Common myeloid progenitor, CD34-positive (primary cell): ENCODE results near the gene GPX4.

ENCODE experiments used
- CTCF ChIA-PET: fragments of 350-600 bp; sonication (Branson Sonifier 250); formaldehyde crosslinking; loops from one replicate; lab custom pipeline; 2021; ENCODE audit warnings: antibody characterized with exemption; lab: Charles Lee
- POLR2A ChIA-PET: fragments of 350-600 bp; sonication (Branson Sonifier 250); formaldehyde crosslinking; loops from one replicate; lab custom pipeline; 2021; ENCODE audit warnings: antibody characterized with exemption; lab: Charles Lee
- DNase-seq, 3 donors: peaks; one replicate each; pipeline versions ENCODE4 v3.0.0 to v3.0.0-alpha.2; 2013
- H3K27ac ChIP-seq, 2 experiments: 1 replicate in 1 of 2; 2 replicates in 1 of 2; pipeline ENCODE4 v1.7.0; 2013; ENCODE audit warnings: inconsistent platforms in 2 of 2, low read length in 2 of 2, mild to moderate bottlenecking in 2 of 2, low read depth in 1 of 2, moderate library complexity in 1 of 2; ENCODE audit not compliant: severe bottlenecking in 2 of 2, insufficient read depth in 1 of 2, poor library complexity in 1 of 2
- H3K27me3 ChIP-seq, 5 experiments: replicated peaks in 2 of 5; 1 replicate in 3 of 5; 2 replicates in 2 of 5; pipeline versions ENCODE4 v1.6.1 to v1.7.0; 2013; ENCODE audit warnings: low read length in 4 of 5, mild to moderate bottlenecking in 2 of 5, moderate library complexity in 2 of 5, inconsistent platforms in 1 of 5; ENCODE audit not compliant: insufficient read depth in 5 of 5, control insufficient read depth in 4 of 5
- H3K36me3 ChIP-seq, 4 experiments: 1 replicate in 2 of 4; 2 replicates in 2 of 4; pipeline versions ENCODE4 v1.6.1 to v1.7.0; 2013; ENCODE audit warnings: low read length in 3 of 4, control low read depth in 1 of 4, mild to moderate bottlenecking in 1 of 4; ENCODE audit not compliant: control insufficient read depth in 4 of 4, insufficient read depth in 4 of 4
- H3K4me1 ChIP-seq, 4 experiments: 1 replicate in 3 of 4; 2 replicates in 1 of 4; pipeline versions ENCODE4 v1.6.1 to v1.7.1; 2013; ENCODE audit warnings: low read length in 3 of 4, mild to moderate bottlenecking in 3 of 4, control low read depth in 1 of 4, inconsistent platforms in 1 of 4, moderate library complexity in 1 of 4; ENCODE audit not compliant: control insufficient read depth in 4 of 4, insufficient read depth in 4 of 4; ENCODE audit errors: control extremely low read depth in 1 of 4
- H3K4me3 ChIP-seq, 7 experiments: 1 replicate in 4 of 7; 2 replicates in 3 of 7; pipeline versions ENCODE4 v1.5.1 to v1.7.0; 2013; ENCODE audit warnings: mild to moderate bottlenecking in 7 of 7, low read length in 6 of 7, moderate library complexity in 6 of 7, inconsistent platforms in 2 of 7, low read depth in 2 of 7, control low read depth in 1 of 7; ENCODE audit not compliant: insufficient read depth in 4 of 7, control insufficient read depth in 1 of 7; ENCODE audit errors: extremely low read depth in 1 of 7
- H3K9me3 ChIP-seq, 5 experiments: 1 replicate in 4 of 5; 2 replicates in 1 of 5; pipeline versions ENCODE4 v1.6.1 to v1.7.1; 2013; ENCODE audit warnings: low read length in 4 of 5, mild to moderate bottlenecking in 2 of 5, inconsistent platforms in 1 of 5, low read depth in 1 of 5, moderate library complexity in 1 of 5; ENCODE audit not compliant: control insufficient read depth in 4 of 5, insufficient read depth in 2 of 5; ENCODE audit errors: control extremely low read depth in 1 of 5
- WGBS: methylation state at CpG from one replicate; pipeline ENCODE4 v1.1.5; 2013; ENCODE audit not compliant: insufficient coverage; 5-methylcytosine and 5-hydroxymethylcytosine counted together

Gene GPX4

GRCh38 chr19:1064661-1065605 lies 38.9 kb upstream of the GPX4 start:
- 15% methylated on average over 49 of the region's 60 CpGs for WGBS
- peaks cover 0 to 4% (median 3%) of the 10 kb centered on the region in 4 experiments for H3K36me3 ChIP-seq
- ChIA-PET POLR2A (interaction anchor here (1.3 to 1.5 kb wide), 4 partner anchors 10 to 38 kb away, joined by 3 to 5 read pairs (median 4); no protein-coding TSS in a partner anchor), CTCF (interaction anchor here (0.8 to 4.9 kb wide), 18 partner anchors 8 to 158 kb away, joined by 3 to 34 read pairs (median 4); partner anchors contain the start of gene ABCA7)
- no peak overlapping the region for H3K27ac ChIP-seq
- peak overlapping the region in 1 of 7 experiments; percentile 10 for H3K4me3 ChIP-seq
- H3K27me3 ChIP-seq = no peaks in the 10 kb centered on the region
- H3K9me3 ChIP-seq = peaks cover 0 to 2% (median 0%) of the 10 kb centered on the region in 5 experiments
- DNase-seq = peak; percentile 74 to 78 (median 77)
- peaks cover 0 to 51% (median 43%) of the 10 kb centered on the region in 4 experiments for H3K4me1 ChIP-seq

GRCh38 chr19:1065606-1066109 lies 38.1 kb upstream of the GPX4 start:
- peak overlapping the region in 2 of 7 experiments; percentile 10 to 13 for H3K4me3 ChIP-seq
- peaks cover 0 to 55% (median 48%) of the 10 kb centered on the region in 4 experiments for H3K4me1 ChIP-seq
- peaks cover 0 to 9% (median 5%) of the 10 kb centered on the region in 4 experiments for H3K36me3 ChIP-seq
- ChIA-PET POLR2A (interaction anchor here (1.3 to 1.5 kb wide), 3 partner anchors 9 to 24 kb away, joined by 3 to 5 read pairs (median 4); no protein-coding TSS in a partner anchor), CTCF (interaction anchor here (0.9 to 4.9 kb wide), 8 partner anchors 9 to 34 kb away, joined by 3 to 34 read pairs (median 4); partner anchors contain the start of gene ABCA7)
- no peak overlapping the region for H3K27ac ChIP-seq
- no peak for DNase-seq
- no peaks in the 10 kb centered on the region for H3K27me3 ChIP-seq
- WGBS = 92% methylated on average over 13 of the region's 17 CpGs
- H3K9me3 ChIP-seq = peaks cover 0 to 2% (median 0%) of the 10 kb centered on the region in 5 experiments

GRCh38 chr19:1066251-1066747 lies 37.5 kb upstream of the GPX4 start:
- DNase-seq = peak in 1 of 3 donors; percentile 38
- CTCF ChIA-PET = interaction anchor here (0.9 to 4.9 kb wide), 5 partner anchors 11 to 29 kb away, joined by 3 to 34 read pairs (median 18); partner anchors contain the start of gene ABCA7
- POLR2A ChIA-PET = interaction anchor here (1.0 to 1.8 kb wide), 6 partner anchors 8 to 47 kb away, joined by 3 to 9 read pairs (median 3); partner anchors contain the start of genes ABCA7 and RNU6-2
- Histone ChIP-seq H3K27ac (no peak overlapping the region), H3K27me3 (no peaks in the 10 kb centered on the region), H3K36me3 (peaks cover 0 to 11% (median 9%) of the 10 kb centered on the region in 4 experiments), H3K9me3 (no peaks in the 10 kb centered on the region), H3K4me1 (peaks cover 0 to 56% (median 50%) of the 10 kb centered on the region in 4 experiments), H3K4me3 (peak overlapping the region in 6 of 7 experiments; percentile 58 to 91 (median 82))
- WGBS = 40% methylated on average over 17 of the region's 17 CpGs

GRCh38 chr19:1066748-1067340 lies 37.0 kb upstream of the GPX4 start, which contains the start of gene ARHGAP45:
ARHGAP45 (plus strand) TSS chr19:1067167; CDS start chr19:1067406, 239 bp downstream.
- peak; percentile 61 to 83 (median 78) for DNase-seq
- Histone ChIP-seq H3K4me3 (peak within 1 kb of the TSS; percentile 58 to 91 (median 78)), H3K9me3 (no peaks in the 10 kb centered on the region), H3K36me3 (peaks cover 0 to 15% (median 11%) of the 10 kb centered on the region in 4 experiments), H3K4me1 (peaks cover 0 to 56% (median 50%) of the 10 kb centered on the region in 4 experiments), H3K27ac (peak within 1 kb of the TSS in 1 of 2 experiments; percentile 75), H3K27me3 (no peaks in the 10 kb centered on the region)
- ChIA-PET POLR2A (interaction anchor here (1.0 to 1.8 kb wide), 6 partner anchors 10 to 47 kb away, joined by 3 to 9 read pairs (median 4); partner anchors contain the start of genes ABCA7 and RNU6-2), CTCF (interaction anchor here (0.6 to 4.9 kb wide), 12 partner anchors 10 to 363 kb away, joined by 3 to 34 read pairs (median 4); partner anchors contain the start of genes ABCA7 and CNN2)
- WGBS = 2% methylated on average over 44 of the region's 61 CpGs

GRCh38 chr19:1067341-1067957 lies 36.3 kb upstream of the GPX4 start:
- Histone ChIP-seq H3K27ac (peak overlapping the region in 1 of 2 experiments; percentile 75), H3K9me3 (no peaks in the 10 kb centered on the region), H3K27me3 (no peaks in the 10 kb centered on the region), H3K4me1 (peaks cover 0 to 56% (median 50%) of the 10 kb centered on the region in 4 experiments), H3K36me3 (peaks cover 0 to 20% (median 12%) of the 10 kb centered on the region in 4 experiments), H3K4me3 (peak overlapping the region; percentile 58 to 91 (median 78))
- DNase-seq = peak in 2 of 3 donors; percentile 53 to 76
- POLR2A ChIA-PET = interaction anchor here (0.8 to 1.8 kb wide), 7 partner anchors 9 to 46 kb away, joined by 3 to 9 read pairs (median 4); partner anchors contain the start of genes ABCA7 and RNU6-2
- CTCF ChIA-PET = interaction anchor here (0.6 to 4.9 kb wide), 10 partner anchors 10 to 364 kb away, joined by 3 to 34 read pairs (median 4); partner anchors contain the start of genes ABCA7 and CNN2
- WGBS = 0% methylated on average over 32 of the region's 38 CpGs
